D721Med (cell line): ENCODE data around the gene IL17REL.

ENCODE experiments used
- DNase-seq: peaks from one replicate; pipeline ENCODE4 v3.0.0; 2011; ENCODE audit warnings: low spot score; ENCODE audit not compliant: insufficient read length
- FAIRE-seq: peaks from 2 replicates; lab custom pipeline; 2011; peaks lifted over from hg19 to GRCh38; lab: Jason Lieb, UNC
- CTCF ChIP-seq: IDR thresholded peaks from 2 replicates; pipeline ENCODE4 v1.5.1; 2012; ENCODE audit warnings: mild to moderate bottlenecking, control low read depth; ENCODE audit not compliant: insufficient read depth; ENCODE audit errors: missing control alignments

The IL17REL gene

GRCh38 chr22:50045211-50046018 lies 32.9 kb upstream of the IL17REL start:
- FAIRE-seq (no peak), DNase-seq (no peak)
- no peak for TF ChIP-seq CTCF

- DNase-seq (no peak), FAIRE-seq (no peak)
- no peak for TF ChIP-seq CTCF
Measured at GRCh38 chr22:50044485-50045118, 32.0 kb upstream of the IL17REL start.

GRCh38 chr22:50041361-50042065 lies 28.9 kb upstream of the IL17REL start:
- no peak for TF ChIP-seq CTCF
- FAIRE-seq (no peak), DNase-seq (no peak)

- TF ChIP-seq CTCF, result no peak
- DNase-seq, result no peak
- no peak for FAIRE-seq
Measured at GRCh38 chr22:50040717-50041116, 28.2 kb upstream of the IL17REL start.

GRCh38 chr22:50039669-50040443 lies 27.3 kb upstream of the IL17REL start:
- TF ChIP-seq CTCF, result no peak
- DNase-seq (no peak), FAIRE-seq (no peak)

GRCh38 chr22:50035976-50036724 lies 23.6 kb upstream of the IL17REL start:
- no peak for TF ChIP-seq CTCF
- DNase-seq (no peak), FAIRE-seq (no peak)
